Breast epithelium (tissue), 4 donors: Measurements from ENCODE around the gene GPR137C. TPM values are rescaled to one million over a fixed set of nuclear protein-coding genes. Genes with fewer than 3 reads are reported as not detected.

Experiments
- DNase-seq, 2 donors: peaks; one replicate each; pipeline ENCODE4 v3.0.0-alpha.2; 2019; ENCODE audit warnings: low spot score in 2 of 2
- H3K27ac ChIP-seq, 2 donors: fragments of 200-600 bp; sonication (generic) in 1 of 2; one replicate each; pipeline ENCODE4 v1.5.1; 2016 to 2019; ENCODE audit warnings: mild to moderate bottlenecking in 1 of 2
- H3K27me3 ChIP-seq, 2 donors: fragments of 200-600 bp; sonication (generic) in 1 of 2; one replicate each; pipeline versions ENCODE4 v1.5.1 to v1.6.0; 2017 to 2019; ENCODE audit warnings: control low read depth in 1 of 2, mild to moderate bottlenecking in 1 of 2
- H3K36me3 ChIP-seq: fragments of 200-600 bp; one replicate; pipeline ENCODE4 v1.5.1; 2019
- H3K4me1 ChIP-seq, 2 donors: fragments of 200-600 bp; sonication (generic); one replicate each; pipeline ENCODE4 v1.5.1; 2016 to 2019; ENCODE audit warnings: control low read depth in 1 of 2
- H3K4me3 ChIP-seq, 3 donors: fragments of 200-600 bp; sonication (generic); 1 replicate in 2 of 3; 2 replicates in 1 of 3; pipeline ENCODE4 v1.5.1; 2016 to 2019; ENCODE audit warnings: mild to moderate bottlenecking in 3 of 3, moderate library complexity in 2 of 3
- H3K9me3 ChIP-seq, 2 donors: fragments of 200-600 bp; sonication (generic) in 1 of 2; one replicate each; pipeline ENCODE4 v1.5.1; 2016 to 2019; ENCODE audit warnings: control low read depth in 1 of 2
- CTCF ChIP-seq, 3 donors: fragments of 450-650 bp; IDR thresholded peaks; one replicate each; pipeline ENCODE4 v1.5.1; 2016 to 2017; ENCODE audit warnings: antibody characterized with exemption in 3 of 3, mild to moderate bottlenecking in 3 of 3, moderate library complexity in 3 of 3
- POLR2A ChIP-seq: fragments of 450-650 bp; IDR thresholded peaks from one replicate; pipeline ENCODE4 v1.6.1; 2016; ENCODE audit warnings: antibody characterized with exemption, mild to moderate bottlenecking, moderate library complexity
- POLR2AphosphoS5 ChIP-seq, 3 donors: sonication (generic); formaldehyde crosslinking; IDR thresholded peaks; one replicate each; pipeline ENCODE4 v1.6.1; 2017; ENCODE audit warnings: antibody characterized with exemption in 3 of 3
- intact Hi-C: fragments of 100-400 bp; cut with DNase I; formaldehyde crosslinking; loops from one replicate; pipeline ENCODE4 v1.15.1; 2023; ENCODE audit warnings: low total_unique reads
- total RNA-seq, 3 donors: library from RNA; depleted of rRNA; stranded (reverse); fragments of >200 nt; gene quantifications; one replicate each; pipeline ENCODE4 v1.1.0, GENCODE V29; 2016

Gene GPR137C
- total RNA-seq, 3 donors from 2014 or later: 0.33 to 1.2 (median 0.80) TPM

GRCh38 chr14:52678591-52678990 lies 126.0 kb downstream of the GPR137C start:
- Histone ChIP-seq H3K27me3 (no peaks in the 10 kb centered on the region), H3K36me3 (peaks cover 5% of the 10 kb centered on the region), H3K9me3 (no peaks in the 10 kb centered on the region), H3K4me1 (no peaks in the 10 kb centered on the region), H3K27ac (no peak overlapping the region), H3K4me3 (no peak overlapping the region)
- no peak for DNase-seq
- intact Hi-C loops: no loop called here
- TF ChIP-seq POLR2A (no peak), CTCF (IDR thresholded peaks at IDR 0.05) (no peak), POLR2AphosphoS5 (IDR thresholded peaks at IDR 0.05) (no peak)

- TF ChIP-seq POLR2AphosphoS5 (IDR thresholded peaks at IDR 0.05): no peak
- no peak for TF ChIP-seq CTCF (IDR thresholded peaks at IDR 0.05)
- TF ChIP-seq POLR2A: no peak
- H3K27me3 ChIP-seq: no peaks in the 10 kb centered on the region
- H3K4me3 ChIP-seq: no peak overlapping the region
- no peaks in the 10 kb centered on the region for H3K36me3 ChIP-seq
- H3K9me3 ChIP-seq: no peaks in the 10 kb centered on the region
- H3K4me1 ChIP-seq: no peaks in the 10 kb centered on the region
- intact Hi-C loops: no loop called here
- no peak overlapping the region for H3K27ac ChIP-seq
- DNase-seq: no peak
Observed at GRCh38 chr14:52683985-52684520, 131.4 kb downstream of the GPR137C start.

GRCh38 chr14:52686176-52686575 lies 133.5 kb downstream of the GPR137C start:
- Histone ChIP-seq H3K27ac (no peak overlapping the region), H3K9me3 (no peaks in the 10 kb centered on the region), H3K4me1 (no peaks in the 10 kb centered on the region), H3K27me3 (no peaks in the 10 kb centered on the region), H3K36me3 (no peaks in the 10 kb centered on the region), H3K4me3 (no peak overlapping the region)
- TF ChIP-seq POLR2AphosphoS5 (IDR thresholded peaks at IDR 0.05) (no peak), POLR2A (no peak), CTCF (IDR thresholded peaks at IDR 0.05) (no peak)
- no peak for DNase-seq
- intact Hi-C loops: no loop called here

Other genes with a start within 250 kb of the GPR137C start
- 1 to 10 TPM; 1.8 to 5.9 (median 4.9) TPM for gene PTGER2, start 238.5 kb upstream of the GPR137C start, total RNA-seq
- gene TXNDC16, start 331 bp upstream of the GPR137C start, total RNA-seq: 10 to 100 TPM; 11.5 to 18.3 (median 13.1) TPM
- gene ERO1A, start 142.7 kb downstream of the GPR137C start, total RNA-seq: 10 to 100 TPM; 28.6 to 43.6 (median 37.0) TPM
- gene PSMC6, start 154.4 kb downstream of the GPR137C start, total RNA-seq: 100 to 1,000 TPM in 1 of 3 donors, 10 to 100 TPM in 2; 78.3 to 106 (median 89.9) TPM
- gene STYX, start 177.3 kb downstream of the GPR137C start, total RNA-seq: 10 to 100 TPM; 15.1 to 17.7 (median 16.0) TPM
- gene GNPNAT1, start 238.8 kb downstream of the GPR137C start, total RNA-seq: 10 to 100 TPM; 13.1 to 21.2 (median 18.7) TPM